GM12892 (cell line): ENCODE measurements around the gene LRMDA.

ENCODE experiments used
- POLR2A ChIP-seq: IDR thresholded peaks from 2 replicates; pipeline ENCODE4 v1.6.1; 2011; ENCODE audit warnings: low read depth, low read length, control low read depth
- POLR2AphosphoS5 ChIP-seq: IDR thresholded peaks from 2 replicates; pipeline ENCODE4 v1.6.1; 2011; ENCODE audit warnings: low read depth, low read length, control low read depth
- TAF1 ChIP-seq: IDR thresholded peaks from 2 replicates; pipeline ENCODE4 v1.6.1; 2011; ENCODE audit warnings: low read depth, mild to moderate bottlenecking, control low read depth, low read length, borderline replicate concordance

DNA sequence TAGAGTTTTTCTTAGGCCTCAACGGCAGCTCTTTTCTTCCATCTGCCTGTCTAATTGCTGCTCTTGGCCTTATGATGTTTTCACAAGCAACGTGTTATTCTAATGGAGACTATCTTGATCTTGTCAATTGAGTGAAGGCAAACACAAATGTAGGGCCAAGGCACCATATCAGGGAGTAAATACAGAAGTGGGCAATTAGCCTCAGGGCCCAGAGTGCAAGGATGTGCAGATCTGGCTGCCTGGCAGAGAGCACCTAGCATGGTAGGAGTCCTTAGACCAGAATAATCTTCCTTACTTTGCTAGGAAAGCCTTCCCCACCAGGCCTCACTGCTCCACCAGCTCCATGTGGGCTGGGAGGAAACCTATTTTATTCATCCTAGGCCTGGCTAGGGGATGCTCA, 590.9 kb downstream of the LRMDA start:
- TF ChIP-seq POLR2A (no peak), TAF1 (no peak), POLR2AphosphoS5 (no peak)
